Parathyroid adenoma (tissue), 2 donors: ENCODE data around the gene RASA2.

Experiments
- H2AFZ ChIP-seq: fragments of 300-600 bp; sonication (generic); one replicate; pipeline ENCODE4 v1.7.0; 2017; ENCODE audit warnings: antibody characterized with exemption, mild to moderate bottlenecking
- H3K27ac ChIP-seq: fragments of 300-600 bp; sonication (generic); one replicate; pipeline ENCODE4 v1.7.0; 2017
- H3K27me3 ChIP-seq: fragments of 300-600 bp; sonication (generic); one replicate; pipeline ENCODE4 v1.7.0; 2017; ENCODE audit warnings: low read length; ENCODE audit not compliant: control insufficient read depth, insufficient read depth
- H3K36me3 ChIP-seq: fragments of 300-600 bp; sonication (generic); one replicate; pipeline ENCODE4 v1.7.0; 2017; ENCODE audit warnings: low read length; ENCODE audit not compliant: control insufficient read depth, insufficient read depth
- H3K4me1 ChIP-seq: fragments of 300-600 bp; sonication (generic); one replicate; pipeline ENCODE4 v1.7.0; 2017; ENCODE audit warnings: control low read depth
- H3K4me2 ChIP-seq: fragments of 300-600 bp; sonication (generic); one replicate; pipeline ENCODE4 v1.7.0; 2017; ENCODE audit warnings: low read length
- H3K4me3 ChIP-seq: fragments of 300-600 bp; sonication (generic); one replicate; pipeline ENCODE4 v1.7.0; 2017; ENCODE audit warnings: low read depth, low read length
- H3K79me2 ChIP-seq: fragments of 300-600 bp; sonication (generic); one replicate; pipeline ENCODE4 v1.7.0; 2017; ENCODE audit warnings: control low read depth
- H3K9ac ChIP-seq: fragments of 300-600 bp; sonication (generic); one replicate; pipeline ENCODE4 v1.7.0; 2017; ENCODE audit warnings: mild to moderate bottlenecking
- H3K9me3 ChIP-seq: fragments of 300-600 bp; sonication (generic); one replicate; pipeline ENCODE4 v1.7.0; 2017; ENCODE audit warnings: low read length; ENCODE audit not compliant: control insufficient read depth
- TF ChIP-seq, protein P1 (sequence below): fragments of 300-600 bp; sonication (generic); IDR thresholded peaks from one replicate; pipeline ENCODE4 v1.7.0; 2017; ENCODE audit warnings: antibody characterized with exemption, mild to moderate bottlenecking
- donor health status: primary hyperparathyroidism.

RASA2 gene

DNA sequence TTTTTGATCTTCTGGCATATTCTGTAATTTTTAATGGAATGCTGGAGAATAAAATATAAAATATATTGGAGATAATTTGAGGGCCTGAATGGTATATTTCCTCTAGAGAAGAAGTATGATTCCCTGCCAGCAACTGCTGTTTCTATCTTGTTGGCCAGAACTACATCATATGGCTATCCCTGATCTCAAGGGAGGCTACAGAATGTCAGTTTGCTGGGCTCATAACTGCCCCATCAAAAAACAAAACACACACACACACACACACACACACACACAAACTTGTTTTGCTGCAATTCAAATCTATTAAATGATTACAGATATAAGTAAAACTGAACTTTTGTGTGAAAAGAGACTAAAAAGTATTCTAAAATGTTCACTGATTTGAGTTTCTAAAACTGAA lies 51.0 kb downstream of the RASA2 start:
- no peaks in the 10 kb centered on the region for H3K79me2 ChIP-seq
- no peak overlapping the region for H3K9ac ChIP-seq
- no peaks in the 10 kb centered on the region for H3K9me3 ChIP-seq
- H3K36me3 ChIP-seq = no peaks in the 10 kb centered on the region
- no peak overlapping the region for H3K4me3 ChIP-seq
- H2AFZ ChIP-seq = no peak overlapping the region
- TF ChIP-seq, protein P1, sequence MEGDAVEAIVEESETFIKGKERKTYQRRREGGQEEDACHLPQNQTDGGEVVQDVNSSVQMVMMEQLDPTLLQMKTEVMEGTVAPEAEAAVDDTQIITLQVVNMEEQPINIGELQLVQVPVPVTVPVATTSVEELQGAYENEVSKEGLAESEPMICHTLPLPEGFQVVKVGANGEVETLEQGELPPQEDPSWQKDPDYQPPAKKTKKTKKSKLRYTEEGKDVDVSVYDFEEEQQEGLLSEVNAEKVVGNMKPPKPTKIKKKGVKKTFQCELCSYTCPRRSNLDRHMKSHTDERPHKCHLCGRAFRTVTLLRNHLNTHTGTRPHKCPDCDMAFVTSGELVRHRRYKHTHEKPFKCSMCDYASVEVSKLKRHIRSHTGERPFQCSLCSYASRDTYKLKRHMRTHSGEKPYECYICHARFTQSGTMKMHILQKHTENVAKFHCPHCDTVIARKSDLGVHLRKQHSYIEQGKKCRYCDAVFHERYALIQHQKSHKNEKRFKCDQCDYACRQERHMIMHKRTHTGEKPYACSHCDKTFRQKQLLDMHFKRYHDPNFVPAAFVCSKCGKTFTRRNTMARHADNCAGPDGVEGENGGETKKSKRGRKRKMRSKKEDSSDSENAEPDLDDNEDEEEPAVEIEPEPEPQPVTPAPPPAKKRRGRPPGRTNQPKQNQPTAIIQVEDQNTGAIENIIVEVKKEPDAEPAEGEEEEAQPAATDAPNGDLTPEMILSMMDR = no peak
- no peak overlapping the region for H3K4me2 ChIP-seq
- H3K4me1 ChIP-seq = no peaks in the 10 kb centered on the region
- no peaks in the 10 kb centered on the region for H3K27me3 ChIP-seq
- H3K27ac ChIP-seq = no peak overlapping the region

DNA sequence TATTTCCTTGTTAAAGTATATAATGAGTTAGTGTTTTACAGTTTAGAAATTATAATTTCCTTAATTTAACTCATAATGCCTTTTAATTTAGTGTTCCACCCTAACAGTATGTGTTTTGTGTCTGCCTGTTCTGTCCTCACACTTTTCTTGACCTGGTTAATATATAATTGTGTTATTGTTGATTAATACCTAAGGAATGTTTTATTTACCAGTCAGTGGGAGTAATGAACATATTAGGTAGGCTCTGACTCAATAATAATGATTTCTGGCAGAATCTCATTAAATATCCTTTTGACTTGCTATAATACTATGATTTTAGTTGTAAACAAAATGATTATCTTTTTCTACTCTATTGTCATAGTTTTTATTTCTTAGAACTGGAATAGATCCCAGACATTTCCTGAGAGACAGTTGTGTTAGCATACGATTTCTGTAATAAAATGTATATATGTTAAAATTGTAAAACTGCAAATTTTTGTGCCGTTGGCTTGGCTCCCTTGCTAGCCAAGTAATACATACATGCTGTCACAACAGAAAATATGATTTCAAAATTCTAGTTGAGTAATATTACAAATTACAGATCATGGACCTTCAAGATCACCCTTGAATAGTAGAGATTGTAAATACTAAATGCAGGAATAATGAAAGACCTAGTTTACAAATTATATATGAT lies 51.9 kb downstream of the RASA2 start:
- H3K36me3 ChIP-seq = no peaks in the 10 kb centered on the region
- no peaks in the 10 kb centered on the region for H3K9me3 ChIP-seq
- H3K4me2 ChIP-seq = no peak overlapping the region
- no peak overlapping the region for H3K9ac ChIP-seq
- no peak overlapping the region for H2AFZ ChIP-seq
- H3K27ac ChIP-seq = no peak overlapping the region
- H3K79me2 ChIP-seq = peaks cover 3% of the 10 kb centered on the region
- TF ChIP-seq, protein P1 = no peak
- no peaks in the 10 kb centered on the region for H3K27me3 ChIP-seq
- H3K4me1 ChIP-seq = no peaks in the 10 kb centered on the region
- H3K4me3 ChIP-seq = no peak overlapping the region

- H3K27ac ChIP-seq = no peak overlapping the region
Observed at GRCh38 chr3:141539431-141540187, 52.8 kb downstream of the RASA2 start.

DNA sequence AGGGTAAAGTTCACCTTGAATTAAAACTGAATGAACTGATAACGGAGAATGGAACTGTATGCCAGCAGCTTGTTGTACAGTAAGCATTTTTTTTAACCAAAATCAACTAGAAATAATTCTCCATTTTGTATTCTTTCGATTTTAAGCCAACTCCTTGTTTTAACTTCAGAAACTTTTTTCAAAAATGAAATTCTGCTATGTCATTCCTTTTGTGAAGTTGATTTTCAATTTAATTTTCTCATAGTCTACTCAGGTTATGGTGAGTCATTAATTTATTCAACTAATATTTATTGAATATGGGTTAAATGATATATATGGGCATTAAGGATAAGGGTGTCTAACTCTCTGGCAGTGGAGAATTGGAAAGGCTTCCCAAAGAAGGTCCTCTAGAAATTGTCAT lies 53.7 kb downstream of the RASA2 start:
- Histone ChIP-seq H3K36me3 (no peaks in the 10 kb centered on the region), H3K4me2 (no peak overlapping the region), H3K9me3 (no peaks in the 10 kb centered on the region), H3K4me3 (no peak overlapping the region), H2AFZ (no peak overlapping the region), H3K79me2 (peaks cover 3% of the 10 kb centered on the region), H3K27ac (no peak overlapping the region), H3K9ac (no peak overlapping the region), H3K4me1 (no peaks in the 10 kb centered on the region), H3K27me3 (no peaks in the 10 kb centered on the region)
- TF ChIP-seq, protein P1 = no peak

More at GRCh38 chr3:141539431-141540187, 52.8 kb downstream of the RASA2 start:
- Histone ChIP-seq H3K27me3 (no peaks in the 10 kb centered on the region), H3K9ac (no peak overlapping the region), H3K36me3 (no peaks in the 10 kb centered on the region), H3K4me3 (no peak overlapping the region), H3K79me2 (peaks cover 3% of the 10 kb centered on the region), H2AFZ (no peak overlapping the region), H3K4me2 (no peak overlapping the region), H3K4me1 (no peaks in the 10 kb centered on the region), H3K9me3 (no peaks in the 10 kb centered on the region)
- TF ChIP-seq, protein P1 = no peak
